HUES6 (cell line): ENCODE results near the gene RPS21.

Experiments
- H3K27ac ChIP-seq: 2 replicates; pipeline ENCODE4 v1.7.0; 2013; ENCODE audit warnings: low read depth, mild to moderate bottlenecking, low read length, inconsistent platforms
- H3K27me3 ChIP-seq: 2 replicates; pipeline ENCODE4 v1.6.1; 2013; ENCODE audit warnings: low read length; ENCODE audit not compliant: control insufficient read depth, insufficient read depth
- H3K36me3 ChIP-seq: 2 replicates; pipeline ENCODE4 v1.6.1; 2013; ENCODE audit warnings: low read length; ENCODE audit not compliant: control insufficient read depth, insufficient read depth
- H3K4me1 ChIP-seq: 2 replicates; pipeline ENCODE4 v1.6.1; 2013; ENCODE audit warnings: low read length; ENCODE audit not compliant: control insufficient read depth, insufficient read depth
- H3K4me3 ChIP-seq: 2 replicates; pipeline ENCODE4 v1.5.1; 2013; ENCODE audit warnings: low read depth, low read length
- H3K9ac ChIP-seq: one replicate; pipeline ENCODE4 v1.6.1; 2013; ENCODE audit warnings: mild to moderate bottlenecking, low read length
- H3K9me3 ChIP-seq: 2 replicates; pipeline ENCODE4 v1.6.1; 2013; ENCODE audit warnings: low read depth, low read length; ENCODE audit not compliant: control insufficient read depth, insufficient read depth

The RPS21 gene

DNA sequence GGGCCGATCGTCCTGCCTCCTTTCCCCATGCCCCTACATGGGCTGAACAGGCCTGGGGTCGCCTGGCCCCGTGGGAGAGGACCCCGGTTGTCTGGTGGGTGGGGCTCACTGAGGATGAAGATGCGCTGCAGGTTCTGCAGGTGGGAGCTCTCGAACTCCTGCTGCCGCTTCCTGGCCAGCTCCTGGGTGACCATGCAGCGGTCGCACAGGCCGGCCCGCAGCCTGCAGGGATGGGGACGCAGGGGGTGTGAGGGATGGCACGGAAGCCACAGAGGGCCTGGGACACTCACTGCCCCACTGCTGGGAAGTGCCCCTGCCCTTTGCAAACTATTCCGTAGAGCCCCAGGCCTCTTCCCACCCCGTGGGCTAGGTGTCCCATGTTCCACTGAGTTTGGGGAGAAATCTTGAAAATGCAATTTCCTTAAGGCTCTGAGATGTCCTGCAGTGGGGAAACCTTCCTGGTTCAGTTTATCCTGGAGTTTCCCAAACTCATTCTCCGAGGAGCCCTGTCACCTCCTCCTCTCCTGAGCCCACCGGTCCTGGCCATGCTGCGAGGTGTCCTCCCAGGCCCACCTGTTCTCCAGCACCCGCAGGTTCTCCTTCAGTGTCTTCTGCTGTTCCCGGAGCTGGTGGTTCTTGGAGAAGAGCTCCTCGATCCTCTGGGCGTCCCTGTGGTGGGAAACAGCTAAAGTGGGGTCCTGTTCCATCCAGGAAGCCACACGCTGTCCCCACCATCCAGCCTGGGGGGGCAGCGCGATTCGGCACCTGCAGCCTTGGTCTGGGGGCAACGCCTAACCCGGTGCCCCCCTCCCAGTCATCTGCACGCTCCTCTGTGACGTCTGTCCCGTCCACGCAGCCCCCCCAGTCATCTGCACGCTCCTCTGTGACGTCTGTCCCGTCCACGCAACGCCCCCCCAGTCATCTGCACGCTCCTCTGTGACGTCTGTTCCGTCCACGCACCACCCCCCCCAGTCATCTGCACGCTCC is 30.0 kb downstream of the RPS21 start:
- Histone ChIP-seq H3K27ac (no peak overlapping the region), H3K36me3 (no peaks in the 10 kb centered on the region), H3K9me3 (no peaks in the 10 kb centered on the region; the same call in 1 of the 2 replicates), H3K4me3 (no peak overlapping the region), H3K27me3 (no peaks in the 10 kb centered on the region), H3K4me1 (peaks cover 4% of the 10 kb centered on the region), H3K9ac (no peak overlapping the region)

GRCh38 chr20:62417981-62418708 is 31.2 kb downstream of the RPS21 start:
- no peaks in the 10 kb centered on the region for H3K27me3 ChIP-seq
- H3K36me3 ChIP-seq = no peaks in the 10 kb centered on the region

GRCh38 chr20:62418709-62419487 is 32.0 kb downstream of the RPS21 start:
- H3K27me3 ChIP-seq = no peaks in the 10 kb centered on the region
- H3K4me1 ChIP-seq = no peaks in the 10 kb centered on the region
- H3K9ac ChIP-seq = no peak overlapping the region
- no peaks in the 10 kb centered on the region for H3K36me3 ChIP-seq
- H3K9me3 ChIP-seq = no peaks in the 10 kb centered on the region; the same call in 1 of the 2 replicates
- H3K4me3 ChIP-seq = no peak overlapping the region
- no peak overlapping the region for H3K27ac ChIP-seq

More at GRCh38 chr20:62417981-62418708, 31.2 kb downstream of the RPS21 start:
- Histone ChIP-seq H3K4me1 (no peaks in the 10 kb centered on the region), H3K9me3 (no peaks in the 10 kb centered on the region; the same call in 1 of the 2 replicates), H3K4me3 (no peak overlapping the region), H3K27ac (no peak overlapping the region), H3K9ac (no peak overlapping the region)

- Histone ChIP-seq H3K4me1 (peaks cover 5% of the 10 kb centered on the region; the same call in 1 of the 2 replicates), H3K9me3 (no peaks in the 10 kb centered on the region; the same call in 1 of the 2 replicates), H3K4me3 (no peak overlapping the region), H3K36me3 (no peaks in the 10 kb centered on the region), H3K9ac (no peak overlapping the region), H3K27me3 (no peaks in the 10 kb centered on the region), H3K27ac (no peak overlapping the region)
Observed at GRCh38 chr20:62419759-62420158, 32.9 kb downstream of the RPS21 start.

DNA sequence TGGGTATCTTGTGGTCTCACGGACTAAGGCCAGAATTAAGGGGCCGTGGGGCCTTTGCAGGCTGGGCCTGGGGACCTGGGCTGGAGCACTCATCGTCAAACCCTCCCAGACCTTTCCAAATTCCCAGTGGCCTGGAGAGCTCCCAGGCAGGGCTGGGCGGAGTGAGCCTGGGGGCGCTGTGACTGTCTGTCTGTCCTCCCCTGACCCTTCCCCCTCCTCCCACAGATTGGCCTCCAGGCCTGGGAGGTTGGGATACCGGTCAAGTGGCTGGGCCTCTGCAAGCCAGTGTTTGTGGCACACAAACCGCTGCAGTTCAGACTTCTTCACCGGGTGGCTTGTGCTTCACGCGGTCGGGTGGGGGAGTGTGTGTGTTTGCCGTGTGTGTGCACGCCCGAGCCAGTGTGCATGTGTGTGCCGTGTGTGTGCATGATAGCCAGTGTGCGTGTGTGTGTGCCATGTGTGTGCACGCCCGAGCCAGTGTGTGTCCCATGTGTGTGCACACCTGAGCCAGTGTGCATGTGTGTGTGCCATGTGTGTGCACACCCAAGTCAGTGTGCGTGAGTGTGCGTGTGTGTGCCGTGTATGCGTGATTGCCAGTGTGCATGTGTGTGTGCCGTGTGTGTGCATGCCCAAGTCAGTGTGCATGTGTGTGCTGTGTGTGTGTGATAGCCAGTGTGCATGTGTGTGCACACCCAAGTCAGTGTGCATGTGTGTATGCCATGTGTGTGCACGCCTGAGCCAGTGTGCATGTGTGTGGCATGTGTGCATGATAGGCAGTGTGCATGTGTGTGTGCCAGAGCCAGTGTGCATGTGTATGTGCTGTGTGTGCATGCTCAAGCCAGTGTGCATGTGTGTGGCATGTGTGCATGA is 34.2 kb downstream of the RPS21 start:
- no peaks in the 10 kb centered on the region for H3K36me3 ChIP-seq
- H3K9ac ChIP-seq = no peak overlapping the region
- peaks cover 5% of the 10 kb centered on the region; the same call in 1 of the 2 replicates for H3K4me1 ChIP-seq
- H3K27me3 ChIP-seq = no peaks in the 10 kb centered on the region
- H3K27ac ChIP-seq = no peak overlapping the region
- no peaks in the 10 kb centered on the region; the same call in 1 of the 2 replicates for H3K9me3 ChIP-seq
- H3K4me3 ChIP-seq = no peak overlapping the region

- H3K27me3 ChIP-seq = no peaks in the 10 kb centered on the region
- H3K4me1 ChIP-seq = peaks cover 9% of the 10 kb centered on the region
Observed at GRCh38 chr20:62421716-62421990, 34.8 kb downstream of the RPS21 start.

GRCh38 chr20:62422636-62423325 is 35.9 kb downstream of the RPS21 start:
- Histone ChIP-seq H3K9ac (no peak overlapping the region), H3K4me3 (no peak overlapping the region), H3K27me3 (no peaks in the 10 kb centered on the region), H3K27ac (no peak overlapping the region), H3K4me1 (peaks cover 17% of the 10 kb centered on the region), H3K9me3 (no peaks in the 10 kb centered on the region; the same call in 1 of the 2 replicates), H3K36me3 (no peaks in the 10 kb centered on the region)

More at GRCh38 chr20:62421716-62421990, 34.8 kb downstream of the RPS21 start:
- Histone ChIP-seq H3K9ac (no peak overlapping the region), H3K36me3 (no peaks in the 10 kb centered on the region), H3K27ac (no peak overlapping the region), H3K9me3 (no peaks in the 10 kb centered on the region; the same call in 1 of the 2 replicates), H3K4me3 (no peak overlapping the region)

GRCh38 chr20:62423326-62423706 is 36.4 kb downstream of the RPS21 start:
- no peak overlapping the region for H3K4me3 ChIP-seq
- peaks cover 22% of the 10 kb centered on the region for H3K4me1 ChIP-seq
- H3K9ac ChIP-seq = no peak overlapping the region
- no peaks in the 10 kb centered on the region for H3K27me3 ChIP-seq
- no peak overlapping the region for H3K27ac ChIP-seq
- H3K36me3 ChIP-seq = no peaks in the 10 kb centered on the region
- H3K9me3 ChIP-seq = no peaks in the 10 kb centered on the region; the same call in 1 of the 2 replicates

DNA sequence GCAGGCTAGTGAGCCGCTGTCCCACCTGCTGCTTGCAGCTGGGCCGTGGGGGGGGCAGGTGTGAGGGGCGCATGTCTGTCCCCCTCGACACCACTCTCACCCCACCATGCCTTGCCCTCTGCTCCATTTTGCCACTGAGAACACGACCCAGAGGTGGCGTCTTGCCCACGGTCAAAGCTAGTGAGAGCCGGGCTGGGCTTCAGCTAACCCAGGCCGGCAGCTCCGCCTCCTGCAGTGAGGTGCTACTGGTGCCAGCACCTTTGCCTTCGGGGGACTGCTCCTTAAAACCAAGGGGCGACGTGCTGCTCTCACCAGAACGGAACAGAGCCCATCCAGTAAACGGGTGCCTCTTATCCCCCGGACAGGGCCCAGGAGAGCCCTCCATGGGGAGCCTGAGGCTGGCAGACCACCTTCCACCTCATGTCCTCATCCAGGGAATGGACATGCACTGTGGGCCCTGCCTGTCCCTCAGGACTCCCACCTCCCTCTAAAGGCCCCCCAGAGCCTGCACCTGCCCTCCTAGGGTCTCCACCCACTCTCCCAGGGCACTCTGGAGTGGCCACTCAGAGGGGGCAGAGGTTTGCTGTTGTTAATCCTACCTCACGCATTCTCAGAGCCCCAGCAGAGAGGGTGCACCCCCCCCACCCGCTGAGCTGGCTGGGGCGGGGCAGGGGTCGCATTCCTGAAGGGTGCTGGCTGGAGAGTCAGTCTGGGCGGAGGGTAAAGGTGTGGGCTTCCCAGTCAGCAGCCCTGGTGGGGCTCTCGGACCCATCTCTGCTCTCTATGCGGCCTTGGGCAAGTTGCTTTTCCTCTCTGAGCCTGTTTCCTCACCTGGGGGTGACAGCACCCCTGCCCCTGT is 37.6 kb downstream of the RPS21 start:
- Histone ChIP-seq H3K27ac (no peak overlapping the region), H3K27me3 (peaks cover under 1% of the 10 kb centered on the region; the same call in 1 of the 2 replicates), H3K4me1 (peaks cover 33% of the 10 kb centered on the region)

More for the DNA sequence above, 37.6 kb downstream of the RPS21 start:
- Histone ChIP-seq H3K36me3 (no peaks in the 10 kb centered on the region), H3K9me3 (no peaks in the 10 kb centered on the region; the same call in 1 of the 2 replicates), H3K4me3 (no peak overlapping the region), H3K9ac (no peak overlapping the region)
